OCI-LY7 (cell line): ENCODE data around the gene CELF4.

Experiments used
- CTCF ChIP-seq: fragments of 200-600 bp; sonication (generic); conservative IDR thresholded peaks from 2 replicates; pipeline ENCODE4 v1.5.1; 2014; ENCODE audit warnings: mild to moderate bottlenecking, antibody characterized with exemption, low read length, moderate library complexity, mixed read lengths
- EZH2phosphoT487 ChIP-seq: fragments of 200-600 bp; sonication (generic); IDR thresholded peaks from 2 replicates; pipeline ENCODE4 v1.6.1; 2018; ENCODE audit warnings: low read depth, borderline replicate concordance, mild to moderate bottlenecking, mixed run types, antibody characterized with exemption, low read length, moderate library complexity, mixed read lengths

GRCh38 chr18:37299471-37300304 is 265.9 kb downstream of the CELF4 start:
- no peak for TF ChIP-seq CTCF
- no peak for TF ChIP-seq EZH2phosphoT487
